ENCODE results near the gene KBTBD8.

KBTBD8 gene

DNA sequence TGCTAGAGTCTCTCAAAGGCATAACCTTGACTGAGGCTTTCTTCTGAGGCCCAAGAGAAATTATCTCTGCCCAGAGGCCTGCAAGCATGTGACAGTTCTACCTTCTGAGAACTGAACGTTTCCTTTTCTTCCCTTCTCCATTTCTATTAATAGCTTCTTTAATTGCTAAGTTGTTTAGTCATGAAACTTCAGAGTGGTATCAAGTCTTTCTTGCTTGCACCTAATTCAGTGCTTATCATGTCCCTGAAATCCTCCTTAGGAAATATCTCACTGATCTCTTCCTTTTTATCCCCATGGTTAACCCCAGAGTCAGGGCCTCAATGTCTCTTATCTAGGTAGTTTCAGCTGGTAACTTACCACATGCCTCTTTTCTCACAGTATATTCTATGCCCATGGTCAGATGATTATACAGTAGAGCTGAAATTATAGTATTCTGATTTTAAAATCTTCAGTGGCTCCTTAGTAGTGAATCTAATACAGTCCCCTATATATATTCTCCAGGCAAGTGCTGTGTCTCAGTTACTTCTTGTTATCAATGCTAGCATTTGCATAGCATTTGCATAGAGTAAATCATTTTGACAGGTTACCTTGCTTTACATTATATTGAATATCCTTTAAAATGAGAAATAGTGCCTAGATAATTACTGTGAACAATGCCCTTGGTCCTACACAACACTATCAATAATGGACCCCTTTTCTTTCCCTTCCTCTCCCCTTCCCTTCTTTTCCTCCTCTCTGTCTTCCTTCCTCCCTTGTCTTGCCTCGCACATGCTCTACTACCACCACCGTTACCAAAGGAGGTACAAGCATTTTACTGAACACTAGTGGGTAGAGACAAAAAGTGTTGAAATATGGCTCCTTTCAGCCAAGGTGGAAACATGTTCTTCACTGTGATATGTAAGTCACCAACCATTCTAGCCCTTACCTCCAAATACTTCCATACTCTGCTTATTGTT lies 33.0 kb downstream of the KBTBD8 start:
- Histone ChIP-seq H3K27ac (no peak overlapping the region), H3K4me3 (no peak overlapping the region)

DNA sequence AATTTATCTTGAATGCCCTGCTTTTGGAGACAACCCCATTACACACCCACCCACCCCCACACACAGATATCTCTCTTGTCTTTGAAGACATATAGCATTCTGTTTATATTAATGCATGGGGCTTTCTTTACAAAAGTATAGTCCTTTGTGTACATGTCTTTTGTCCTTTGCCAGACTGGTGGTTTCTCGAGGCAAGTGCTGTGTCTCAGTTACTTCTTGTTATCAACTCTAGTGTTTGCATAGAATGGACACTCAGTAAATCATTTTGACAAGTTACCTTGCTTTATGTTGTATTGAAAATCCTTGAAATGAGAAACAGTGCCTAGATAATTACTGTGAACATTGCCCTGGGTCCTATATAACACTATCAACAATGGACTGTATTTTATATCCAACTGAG lies 33.9 kb downstream of the KBTBD8 start:
- H3K4me3 ChIP-seq = no peak overlapping the region
- no peak overlapping the region for H3K27ac ChIP-seq

DNA sequence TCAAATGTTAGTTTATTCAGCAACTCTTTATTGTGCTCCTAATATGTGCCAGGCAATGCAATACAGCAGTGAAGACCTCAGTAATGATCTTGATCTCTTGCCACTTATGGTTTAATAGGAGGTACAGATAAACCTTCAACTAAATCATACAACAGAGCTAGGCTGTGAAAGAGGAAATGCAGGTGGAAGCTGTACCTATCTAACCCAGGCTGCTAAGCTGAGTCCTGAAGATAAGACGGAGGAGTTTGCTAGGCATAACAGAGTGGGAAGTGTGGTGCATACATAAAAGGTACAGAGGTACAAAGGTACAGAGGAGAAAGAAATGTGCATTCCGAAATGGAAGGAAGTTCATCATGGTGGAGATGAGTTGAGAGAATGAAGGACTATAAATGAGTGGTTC lies 35.0 kb downstream of the KBTBD8 start:
- Histone ChIP-seq H3K4me3 (no peak overlapping the region), H3K27ac (no peak overlapping the region)

DNA sequence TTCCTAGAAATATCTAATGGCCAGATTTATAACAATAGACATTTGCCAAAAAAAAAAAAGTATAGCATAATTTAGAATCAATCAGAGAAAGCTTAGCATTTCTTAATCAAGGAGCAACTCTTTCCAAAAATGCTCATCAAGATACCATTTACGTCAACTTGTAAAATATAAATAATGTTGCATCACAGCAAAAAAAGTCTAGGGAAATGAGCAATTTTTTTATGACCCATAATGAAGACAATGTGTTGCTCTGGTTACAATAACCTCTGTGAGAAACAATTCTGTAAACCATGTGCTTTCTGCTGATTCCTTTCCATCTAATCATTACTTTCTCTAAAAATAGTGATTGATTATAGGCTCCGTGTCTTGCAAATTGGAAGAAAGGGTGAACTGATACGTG lies 36.3 kb downstream of the KBTBD8 start:
- no peak overlapping the region for H3K4me3 ChIP-seq
- no peak overlapping the region for H3K27ac ChIP-seq

DNA sequence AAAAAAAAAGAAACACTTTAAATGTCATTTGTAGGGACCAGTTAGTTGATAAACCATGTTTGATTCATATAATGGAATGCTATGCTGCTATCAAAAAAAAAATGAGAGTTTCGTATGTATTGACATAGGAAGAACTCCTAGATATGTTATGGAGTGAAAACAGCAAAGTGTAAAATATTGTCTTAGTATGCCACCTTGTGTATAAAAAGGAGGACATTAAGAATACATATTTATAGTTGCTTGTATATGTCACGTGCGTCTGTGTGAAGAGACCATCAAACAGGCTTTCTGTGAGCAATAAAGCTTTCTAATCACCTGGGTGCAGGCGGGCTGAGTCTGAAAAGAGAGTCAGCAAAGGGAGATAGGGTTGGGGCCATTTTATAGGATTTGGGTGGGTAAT lies 39.5 kb downstream of the KBTBD8 start:
- Histone ChIP-seq H3K27ac (no peak overlapping the region), H3K4me3 (no peak overlapping the region)

DNA sequence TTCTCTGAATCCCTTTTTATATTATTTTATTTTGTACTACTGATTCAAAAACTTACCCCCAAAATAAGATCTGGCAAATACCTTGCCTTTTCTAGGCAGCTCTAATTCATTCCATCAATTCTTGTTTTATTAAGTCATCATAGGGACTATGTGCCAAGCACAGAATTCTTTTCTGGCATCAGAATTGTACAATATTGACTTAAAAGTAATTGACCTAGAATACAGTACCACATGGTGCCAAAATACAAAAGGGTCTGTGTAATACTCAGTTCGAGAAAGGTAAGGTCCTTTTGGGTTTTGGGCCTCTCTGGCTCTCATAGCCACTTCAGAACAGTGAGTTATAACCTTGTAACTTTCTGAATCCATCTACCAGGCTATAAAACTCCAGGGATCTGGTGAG lies 46.2 kb downstream of the KBTBD8 start:
- H3K27ac ChIP-seq = no peak overlapping the region
- no peak overlapping the region for H3K4me3 ChIP-seq

DNA sequence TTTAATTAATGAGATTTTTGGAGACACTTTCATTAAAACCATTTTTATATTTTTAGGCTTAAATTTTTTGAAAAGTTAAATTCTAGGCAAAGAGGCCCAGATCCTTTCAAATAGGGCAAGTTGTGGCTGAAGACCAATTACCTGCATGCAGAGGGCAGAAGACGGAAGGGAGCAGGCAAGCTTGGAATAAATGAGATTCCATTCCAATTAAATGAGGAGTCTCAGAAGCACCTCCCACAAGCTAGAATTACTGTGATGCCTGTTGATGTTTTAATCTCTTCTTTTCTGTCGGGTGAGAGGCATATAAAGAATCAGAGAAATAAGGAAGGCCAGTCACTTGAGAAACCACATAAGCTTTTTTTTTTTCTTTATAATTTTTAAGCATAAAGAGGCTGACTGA lies 46.8 kb downstream of the KBTBD8 start:
- Histone ChIP-seq H3K4me3 (no peak overlapping the region), H3K27ac (no peak overlapping the region)

DNA sequence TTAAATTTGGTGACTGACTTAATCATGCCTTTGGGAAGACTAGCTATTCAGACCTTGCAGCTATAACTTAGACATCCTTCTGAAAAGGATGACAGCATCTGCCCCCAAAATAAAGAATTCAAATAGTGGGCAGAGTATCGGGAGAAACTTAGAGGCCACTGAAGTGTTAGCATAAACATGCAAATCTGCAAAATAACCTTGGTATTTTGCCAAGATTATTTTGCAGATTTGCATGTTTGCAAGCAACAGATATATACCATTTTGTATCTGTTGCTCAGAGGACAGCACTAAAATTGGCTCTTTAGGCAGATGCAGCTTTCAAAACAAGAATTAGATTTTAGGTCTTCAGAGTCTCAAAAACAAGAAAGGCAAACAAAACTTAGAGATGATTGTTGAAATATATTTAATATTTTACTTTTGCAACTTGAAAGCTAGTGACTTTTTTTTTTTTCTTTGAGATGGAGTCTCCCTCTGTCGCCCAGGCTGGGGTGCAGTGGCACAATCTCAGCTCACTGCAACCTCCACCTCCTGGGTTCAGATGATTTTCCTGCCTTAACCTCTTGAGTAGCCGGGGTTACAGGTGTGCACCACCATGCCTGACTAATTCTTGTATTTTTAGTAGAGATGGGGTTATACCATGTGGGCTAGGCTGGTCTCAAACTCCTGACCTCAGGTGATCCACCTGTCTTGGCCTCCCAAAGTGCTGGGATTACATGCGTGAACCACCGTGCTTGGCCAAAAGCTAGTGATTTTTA lies 47.8 kb downstream of the KBTBD8 start:
- Histone ChIP-seq H3K4me3 (no peak overlapping the region), H3K27ac (no peak overlapping the region)

DNA sequence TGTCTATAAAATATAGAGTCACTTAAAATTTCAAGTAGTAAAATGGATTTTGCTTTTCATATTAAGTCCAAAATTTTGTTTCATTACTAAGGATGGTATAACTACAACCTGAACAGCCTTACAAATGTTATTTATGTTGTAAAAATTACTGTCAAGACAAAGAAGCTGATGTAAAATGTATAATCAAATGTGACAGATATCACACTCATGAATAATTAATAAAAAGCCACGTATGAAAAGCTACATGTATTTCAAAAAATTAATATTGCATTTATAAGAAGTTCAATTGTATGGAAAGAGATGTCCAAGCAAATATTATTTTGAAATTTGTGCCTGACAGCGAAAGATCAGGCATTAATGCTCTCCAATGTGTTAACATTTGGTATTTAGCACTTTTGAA lies 48.9 kb downstream of the KBTBD8 start:
- Histone ChIP-seq H3K27ac (no peak overlapping the region), H3K4me3 (no peak overlapping the region)

DNA sequence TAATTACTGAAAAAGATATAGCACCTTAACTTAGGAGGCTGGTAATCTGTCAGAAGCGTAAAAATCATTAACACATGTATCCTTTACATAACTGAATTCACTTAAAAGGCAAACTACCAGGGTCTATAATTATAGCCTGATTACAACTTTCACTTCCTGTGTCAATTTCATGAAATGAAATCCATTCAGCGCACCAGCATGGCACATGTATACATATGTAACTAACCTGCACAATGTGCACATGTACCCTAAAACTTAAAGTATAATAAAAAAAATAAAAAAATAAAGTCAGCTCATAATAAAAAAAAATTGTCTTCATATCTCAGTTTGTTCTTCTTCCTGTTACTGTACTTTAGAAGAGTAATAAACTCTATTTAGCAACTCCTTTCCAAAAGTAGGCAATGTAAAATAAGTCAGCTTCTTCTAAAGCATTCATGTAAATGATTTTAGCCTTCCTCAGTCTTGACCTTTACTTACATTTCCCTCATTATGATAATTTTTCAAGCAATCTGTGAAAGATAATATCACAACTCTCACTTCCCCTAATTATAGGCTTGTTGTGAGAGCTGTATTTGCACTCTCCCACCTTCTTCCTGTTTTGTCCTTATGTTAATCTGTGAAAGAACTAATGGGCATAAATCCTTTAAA lies 50.1 kb downstream of the KBTBD8 start:
- H3K27ac ChIP-seq = no peak overlapping the region
- H3K4me3 ChIP-seq = no peak overlapping the region

DNA sequence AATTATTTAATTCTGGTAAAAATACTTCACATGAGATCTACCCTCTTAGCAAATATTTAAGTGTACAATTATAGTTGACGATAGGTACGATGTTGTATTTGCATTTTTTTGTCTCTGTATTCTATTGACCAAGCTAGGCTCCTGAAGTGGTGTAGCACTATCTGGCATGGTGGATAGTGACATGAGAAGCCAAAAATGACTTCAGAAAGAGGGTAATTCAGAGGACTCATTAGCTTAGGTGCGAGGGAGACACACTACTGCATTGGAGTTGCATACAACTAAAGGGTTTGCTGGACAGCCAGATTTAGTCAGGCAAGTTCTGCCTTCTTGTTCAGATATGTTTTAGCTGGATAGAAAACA lies 50.6 kb downstream of the KBTBD8 start:
- Histone ChIP-seq H3K27ac (no peak overlapping the region), H3K4me3 (no peak overlapping the region)

DNA sequence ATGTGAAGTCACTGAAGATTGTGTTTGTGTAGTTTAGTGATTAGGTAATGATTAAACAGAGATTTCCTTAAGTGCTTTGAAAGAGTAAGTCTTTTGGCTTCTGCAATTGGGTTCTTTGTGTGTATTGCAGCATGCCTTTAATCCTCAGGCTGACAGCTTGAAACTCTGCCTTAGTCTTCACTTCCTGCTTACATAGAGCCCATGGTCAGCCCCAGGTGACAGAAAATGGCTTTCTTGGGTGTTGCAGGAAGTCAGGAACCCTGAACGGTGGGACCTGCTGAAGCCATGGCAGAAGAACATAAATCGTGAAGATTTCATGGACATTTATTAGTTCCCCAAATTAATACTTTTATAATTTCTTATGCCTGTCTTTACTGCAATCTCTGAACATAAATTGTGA lies 61.3 kb downstream of the KBTBD8 start:
- Histone ChIP-seq H3K4me3 (no peak overlapping the region), H3K27ac (no peak overlapping the region)
